T47D (cell line): ENCODE measurements around the gene EPHB3.

ENCODE experiments used
- DNase-seq, 2 experiments: peaks; one replicate each; pipeline versions ENCODE4 v3.0.0 to v3.0.0-alpha.2; 2011 to 2012; ENCODE audit warnings: low read depth in 1 of 2, low spot score in 1 of 2
- JUND ChIP-seq: IDR thresholded peaks from 2 replicates; pipeline ENCODE4 v1.6.1; 2012; ENCODE audit warnings: low read depth
- in situ Hi-C: cut with HindIII; loops from 2 replicates; pipeline ENCODE4 v1.10.0; 2016; ENCODE audit warnings: low sequenced_read_pairs, low pct_unique_long_range_greater_than_20kb

The EPHB3 gene

DNA sequence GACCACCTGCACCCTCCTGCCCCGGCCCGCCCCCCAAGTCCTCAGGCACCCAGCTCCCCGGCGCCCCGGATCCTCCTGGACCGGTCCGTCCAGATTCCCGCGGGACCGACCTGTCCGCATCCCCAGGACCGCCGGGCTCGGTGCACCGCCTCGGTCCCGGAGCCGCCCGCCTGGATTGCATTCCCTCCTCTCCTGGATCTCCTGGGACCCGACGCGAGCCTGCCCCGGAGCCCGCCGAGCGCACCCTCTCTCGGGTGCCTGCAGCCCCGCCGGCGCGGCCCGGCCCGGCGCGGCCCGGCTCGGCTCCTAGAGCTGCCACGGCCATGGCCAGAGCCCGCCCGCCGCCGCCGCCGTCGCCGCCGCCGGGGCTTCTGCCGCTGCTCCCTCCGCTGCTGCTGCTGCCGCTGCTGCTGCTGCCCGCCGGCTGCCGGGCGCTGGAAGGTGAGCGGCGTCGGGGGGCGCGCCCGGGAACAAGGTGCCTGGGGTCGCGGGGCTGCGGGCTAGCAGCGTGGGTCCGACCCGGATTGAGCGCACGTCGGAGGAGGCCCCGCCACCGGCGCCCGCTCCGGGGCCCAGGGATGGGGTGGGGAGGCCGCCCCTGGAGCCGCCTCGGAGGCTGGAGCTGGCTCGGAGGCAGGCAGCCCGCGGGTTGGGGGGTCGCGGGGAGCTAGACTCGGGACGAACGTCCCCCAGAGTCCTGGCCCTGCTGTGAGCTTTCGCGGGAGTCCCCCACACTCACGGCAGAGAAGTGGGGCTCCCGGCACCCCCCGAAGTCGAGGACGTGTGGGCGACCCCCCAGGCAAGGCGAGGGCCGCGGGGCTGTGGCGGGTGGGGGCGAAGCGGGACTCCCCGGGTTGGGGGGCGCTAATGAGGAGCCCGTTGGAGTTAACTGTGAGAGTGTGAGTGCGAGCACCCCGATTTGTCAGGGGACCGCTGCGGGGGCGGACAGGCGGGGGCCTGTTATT is 610 bp downstream of the EPHB3 start:
- peak in 1 of 2 experiments; percentile 92 for DNase-seq
- TF ChIP-seq JUND, result no peak
- in situ Hi-C loops, result no loop called here

DNA sequence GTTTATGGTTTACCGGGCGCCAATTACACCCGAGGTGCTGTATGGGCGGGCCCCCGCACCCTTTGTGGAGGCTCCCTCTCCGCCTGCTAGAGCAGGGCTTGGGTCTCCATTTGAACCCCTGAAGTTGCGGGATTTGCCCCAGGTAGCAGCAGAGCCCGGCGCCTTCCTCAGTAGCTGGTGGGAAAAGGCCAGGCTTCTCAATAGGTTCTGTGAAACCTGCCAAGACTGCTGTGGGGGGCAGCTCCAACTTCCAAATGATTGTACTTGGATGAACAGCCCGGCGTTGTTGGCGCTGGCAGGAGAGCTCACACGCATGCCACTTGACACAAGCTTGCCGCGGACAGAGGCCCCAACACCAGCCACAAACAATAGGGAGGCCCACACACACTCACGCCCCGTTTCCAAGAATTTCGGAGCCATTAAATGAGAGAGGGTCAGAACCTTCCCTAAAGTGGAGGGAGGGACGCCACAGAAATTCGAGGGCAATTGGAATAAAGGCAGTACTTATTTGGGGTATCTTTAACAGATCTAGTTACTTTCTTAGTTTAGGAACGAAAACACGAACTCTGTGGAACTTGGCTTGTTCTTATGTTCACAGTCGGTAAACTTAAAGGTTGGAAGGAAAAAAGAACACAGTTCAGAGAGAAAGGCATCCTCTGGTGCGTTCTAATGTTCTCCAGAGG is 1.4 kb downstream of the EPHB3 start:
- no peak for TF ChIP-seq JUND
- DNase-seq, result peak; percentile 65 to 81
- in situ Hi-C loops, result no loop called here

DNA sequence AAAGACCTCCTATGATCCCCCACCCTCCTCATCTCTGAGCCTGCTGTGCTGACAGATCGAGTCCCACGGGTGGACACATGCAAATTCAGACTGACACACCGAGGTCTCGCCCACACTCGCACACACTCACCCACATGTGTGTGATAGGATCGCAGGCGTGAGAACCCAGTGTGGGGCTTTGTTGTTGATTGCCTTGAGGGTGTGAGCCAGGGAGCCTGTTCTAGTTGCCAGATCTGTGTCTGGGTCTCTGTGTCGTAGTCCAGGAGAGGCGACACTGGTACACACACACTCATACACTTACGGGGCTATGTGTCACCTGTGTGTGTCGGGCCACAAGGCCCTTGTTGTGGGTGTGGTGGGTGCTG is 2.0 kb downstream of the EPHB3 start:
- in situ Hi-C loops, result no loop called here
- DNase-seq, result peak in 1 of 2 experiments; percentile 46
- no peak for TF ChIP-seq JUND

DNA sequence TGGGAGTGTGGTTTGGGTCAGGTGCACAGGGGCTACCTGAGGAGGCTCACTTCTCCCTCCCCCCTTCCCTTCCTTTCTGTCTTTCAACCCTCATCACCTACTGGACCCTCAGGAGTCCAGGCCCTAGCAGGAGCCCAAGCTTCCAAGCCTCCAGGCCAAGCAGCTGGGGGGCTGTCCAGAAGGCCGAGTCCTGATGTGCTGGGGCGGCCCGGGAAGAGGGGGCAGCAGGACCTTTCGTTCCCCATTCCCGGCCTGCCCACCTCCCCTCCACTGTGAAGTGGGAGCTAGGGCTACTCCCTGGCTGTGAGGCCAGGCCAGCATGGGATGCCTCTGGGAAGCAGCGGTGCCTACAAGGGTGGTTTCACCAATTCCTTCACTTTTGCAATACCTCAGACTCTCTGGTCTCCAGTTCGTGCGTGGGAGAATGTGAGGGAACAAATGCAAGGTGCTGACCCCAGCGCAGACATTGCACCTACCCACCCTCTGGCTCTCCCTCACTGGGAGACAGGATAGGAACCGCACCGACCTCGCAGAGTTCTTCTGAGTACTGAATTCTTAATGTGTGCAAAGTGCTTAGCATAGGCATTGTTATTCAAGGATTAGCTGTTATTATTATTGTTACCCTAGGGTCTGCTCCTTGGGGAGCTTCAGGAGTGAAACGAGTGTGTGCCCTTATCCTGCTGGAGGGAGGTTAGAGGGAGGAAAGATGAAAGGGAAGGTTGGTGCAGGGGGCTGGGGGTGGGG is 2.5 kb downstream of the EPHB3 start:
- no peak for TF ChIP-seq JUND
- in situ Hi-C loops, result no loop called here
- no peak for DNase-seq

DNA sequence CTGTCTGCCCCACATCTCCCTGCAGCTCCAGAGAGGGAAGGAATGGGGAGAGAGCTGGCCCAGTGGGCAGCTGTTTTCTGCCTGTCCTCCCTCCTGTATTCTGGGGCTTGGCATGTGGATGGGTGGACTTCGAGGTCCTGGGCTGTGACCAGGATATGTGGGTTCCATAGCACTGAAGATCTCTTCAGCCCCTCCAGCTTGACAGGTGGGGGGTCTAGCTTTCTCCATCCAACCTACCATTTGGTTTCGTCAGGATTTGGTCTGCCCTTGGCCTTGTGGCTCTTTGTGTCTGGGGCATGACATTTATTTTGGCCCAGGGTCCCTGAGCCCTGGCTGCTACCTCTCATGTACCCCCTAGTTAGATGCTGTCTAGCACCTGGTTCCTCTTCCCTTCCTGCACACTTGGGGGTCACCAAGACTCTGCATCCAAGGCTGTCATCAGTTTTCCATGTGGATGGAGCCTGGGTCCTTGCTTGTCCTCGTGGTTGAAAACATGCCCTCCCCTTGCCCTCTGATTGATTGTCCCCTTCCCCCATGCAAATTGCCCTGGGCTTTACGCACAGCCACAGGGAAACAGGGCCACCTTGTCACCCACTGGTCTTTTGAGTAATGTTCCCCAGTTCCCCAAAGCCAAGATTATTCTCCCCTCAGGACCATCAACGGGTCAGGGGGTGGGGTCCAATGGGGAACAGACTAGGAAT is 3.2 kb downstream of the EPHB3 start:
- no peak for TF ChIP-seq JUND
- no peak for DNase-seq
- in situ Hi-C loops, result no loop called here

DNA sequence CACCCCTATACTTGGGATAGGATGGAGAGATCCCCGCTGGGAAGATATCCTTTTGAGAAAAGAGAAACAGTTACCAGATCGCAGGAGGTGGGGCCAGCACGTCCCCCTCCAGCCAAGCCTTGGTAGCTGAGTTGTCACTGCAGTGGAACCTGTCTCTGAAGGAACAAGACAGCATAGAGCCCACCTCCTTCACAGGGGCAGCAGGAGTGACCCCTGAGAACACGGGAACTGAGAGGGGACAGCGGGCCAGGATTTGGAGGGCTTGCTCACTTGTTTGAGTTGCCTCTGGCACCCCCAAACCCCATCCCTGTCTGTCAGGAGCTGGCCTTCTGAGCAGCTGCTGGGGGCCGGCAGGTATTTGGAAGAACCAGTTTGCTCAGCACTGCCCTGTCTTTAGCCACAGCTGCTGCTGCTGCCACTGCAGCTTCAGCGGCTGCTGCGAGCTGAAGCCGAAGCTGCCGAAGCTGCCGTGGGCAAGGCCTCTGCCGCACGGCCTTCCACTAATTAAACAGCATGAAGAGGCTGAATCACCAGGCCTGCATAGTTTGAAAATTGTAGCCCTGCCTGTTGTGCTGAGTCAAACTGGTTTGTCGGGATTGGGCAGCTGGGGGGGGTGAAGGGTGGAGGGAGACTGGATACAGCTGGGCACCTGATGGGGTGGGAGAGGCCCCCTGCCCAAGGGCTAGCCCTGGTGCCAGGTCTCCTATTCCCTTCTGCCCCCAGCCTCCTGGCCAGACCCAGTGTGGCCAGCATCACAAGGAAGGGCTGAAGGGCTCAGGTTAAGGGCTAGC is 4.0 kb downstream of the EPHB3 start:
- in situ Hi-C loops, result no loop called here
- DNase-seq, result peak; percentile 97 to 98
- TF ChIP-seq JUND, result no peak

DNA sequence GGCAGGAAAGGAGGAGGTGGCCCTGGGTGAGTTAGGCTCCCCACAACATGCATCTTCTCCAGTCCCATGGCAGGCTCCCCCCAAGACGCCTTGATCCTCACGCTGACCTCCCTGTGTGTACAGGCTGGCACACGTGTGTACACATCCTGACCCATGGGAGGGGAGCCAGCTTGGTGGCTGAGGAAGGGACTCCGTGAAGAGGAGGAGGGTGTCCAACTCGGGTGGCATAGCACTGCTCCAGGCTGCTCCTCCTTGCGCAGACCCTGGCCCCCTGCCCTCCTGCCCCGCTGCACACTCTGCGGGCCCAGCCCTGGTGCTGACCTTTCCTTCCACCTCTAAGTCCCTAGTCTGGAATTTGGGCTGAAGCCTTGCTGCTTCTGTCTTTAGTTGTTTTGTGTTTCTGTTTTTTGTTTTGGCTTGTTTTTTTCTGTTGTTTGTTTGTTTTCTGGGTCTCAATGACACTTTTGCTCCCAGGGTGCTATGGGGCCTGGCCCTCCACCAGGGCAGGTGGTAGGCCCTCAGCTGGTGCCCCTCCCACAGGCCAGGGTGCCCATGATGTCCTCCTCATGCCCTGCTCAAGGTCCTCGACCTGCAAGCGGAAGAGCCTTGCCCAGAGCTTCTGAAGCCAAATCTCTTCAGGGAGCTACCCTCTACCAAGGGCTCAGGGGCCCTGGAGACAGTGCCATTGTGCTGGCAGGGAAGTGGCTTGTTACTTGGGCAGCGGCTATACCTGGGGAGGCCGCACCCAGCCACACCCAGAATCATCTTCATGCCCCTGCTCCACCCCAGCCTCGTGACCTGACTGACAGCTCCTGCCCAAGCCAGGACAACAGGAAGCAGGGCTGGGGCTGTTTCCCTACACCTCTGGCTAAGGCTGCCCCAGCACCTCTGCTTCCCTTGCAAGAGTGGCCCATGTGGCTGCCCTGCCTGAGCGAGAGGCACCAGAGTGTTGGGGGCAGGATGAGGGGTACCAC is 5.1 kb downstream of the EPHB3 start:
- in situ Hi-C loops, result no loop called here
- no peak for TF ChIP-seq JUND
- peak in 1 of 2 experiments; percentile 76 for DNase-seq

DNA sequence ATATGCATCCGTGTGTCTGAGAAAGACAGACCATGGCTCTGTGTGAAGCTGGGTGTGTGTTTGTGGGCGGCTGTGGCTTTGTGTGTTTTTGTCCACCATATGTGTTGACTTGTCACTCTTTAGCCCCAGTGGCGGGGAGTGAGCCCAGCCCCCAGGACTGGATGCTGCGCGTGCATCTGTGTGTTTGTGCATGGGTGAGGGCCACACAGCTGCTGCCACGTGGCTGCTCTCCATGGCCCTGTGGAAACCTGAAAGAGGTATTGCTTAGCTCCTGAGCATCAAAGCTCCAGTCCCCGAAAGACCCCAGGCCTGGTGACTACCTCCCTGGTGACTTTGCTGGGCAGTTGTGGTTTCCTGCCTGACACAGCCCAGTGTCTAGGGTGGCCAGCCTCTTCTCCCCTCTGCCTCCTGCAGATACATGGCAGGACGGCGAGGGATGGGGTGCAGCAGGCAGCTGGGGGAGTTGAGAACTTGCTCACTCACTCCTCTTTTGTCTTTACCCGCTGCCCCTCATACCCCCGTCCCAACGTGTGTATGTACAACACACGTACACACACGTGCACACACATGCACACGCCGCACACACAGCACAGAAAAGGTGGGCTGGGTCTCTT is 6.5 kb downstream of the EPHB3 start:
- in situ Hi-C loops, result no loop called here
- DNase-seq, result no peak
- no peak for TF ChIP-seq JUND

DNA sequence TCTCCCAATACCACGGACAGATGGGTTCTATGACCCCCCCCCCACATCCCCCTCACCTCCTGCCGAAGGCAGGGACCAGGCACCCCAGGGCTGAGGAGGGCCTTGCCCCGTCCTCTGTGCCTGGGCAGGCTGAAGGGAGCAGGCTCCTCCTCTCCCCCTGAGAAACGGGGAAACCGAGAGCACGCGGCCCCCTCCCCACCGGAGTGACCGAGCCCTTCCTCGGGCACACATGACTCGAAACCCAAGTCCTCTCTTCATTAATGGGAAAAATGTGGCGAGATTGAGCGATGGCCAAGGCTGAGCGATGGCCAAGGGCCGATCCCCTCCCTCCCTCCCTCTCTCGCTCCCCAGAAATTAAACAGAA is 7.0 kb downstream of the EPHB3 start:
- DNase-seq, result no peak
- in situ Hi-C loops, result no loop called here
- no peak for TF ChIP-seq JUND
